Measurements from ENCODE around the gene ERF. TPM values are rescaled to one million over a fixed set of nuclear protein-coding genes. Genes with fewer than 3 reads are reported as not detected.

The ERF gene
- total RNA-seq, 1 experiment from 2014 or later: 35.1 TPM

- ChIA-PET CTCF (no interaction called here), POLR2A (no interaction called here)
- H3K4me3 Mint-ChIP-seq (ENCODE audit: unreplicated experiment): no peak overlapping the region
- no peak overlapping the region for H3K27ac Mint-ChIP-seq (ENCODE audit: low read depth, unreplicated experiment)
- H3K27me3 Mint-ChIP-seq (ENCODE audit: insufficient read depth, unreplicated experiment): no peaks in the 10 kb centered on the region
- BruUV-seq (replicated peaks): no TSS peak
- DNase-seq (ENCODE audit: unreplicated experiment): no peak
- H3K36me3 Mint-ChIP-seq (ENCODE audit: insufficient read depth, unreplicated experiment): peaks cover 58% of the 10 kb centered on the region
- TF ChIP-seq CTCF (IDR thresholded peaks at IDR 0.05; ENCODE audit: unreplicated experiment): no peak
- H3K4me1 Mint-ChIP-seq (ENCODE audit: insufficient read depth, unreplicated experiment): peaks cover 14% of the 10 kb centered on the region
- intact Hi-C loops (cut with micrococcal nuclease): no loop called here
- no peaks in the 10 kb centered on the region for H3K9me3 Mint-ChIP-seq (ENCODE audit: unreplicated experiment)
Measured at GRCh38 chr19:42290136-42290522, 35.2 kb upstream of the ERF start.

DNA sequence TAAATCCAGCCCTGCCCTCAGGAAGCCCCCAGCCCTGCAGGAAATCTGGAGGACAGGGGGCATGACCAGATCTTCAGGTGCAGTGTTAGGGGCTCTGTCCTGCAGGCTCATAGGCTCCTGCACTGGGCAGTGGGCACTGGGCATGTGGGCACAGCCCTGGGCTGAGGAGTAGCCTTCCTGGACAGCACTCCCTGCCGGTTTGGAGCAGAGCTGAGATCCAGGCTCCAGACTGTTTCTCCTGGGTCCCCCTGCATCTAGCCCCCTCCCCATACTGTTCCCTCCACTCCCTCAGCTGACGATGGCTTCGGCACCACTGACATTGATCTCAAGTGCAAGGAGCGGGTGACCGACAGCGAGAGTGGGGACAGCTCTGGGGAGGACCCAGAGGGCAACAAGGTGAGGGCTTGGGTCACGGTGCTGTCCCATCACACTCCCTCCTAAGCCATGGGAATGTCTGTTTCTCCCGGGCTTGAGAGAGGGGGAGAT, 34.7 kb upstream of the ERF start:
- POLR2A ChIA-PET: interaction anchor here (0.6 kb wide), 1 partner anchor 759 kb away, joined by 3 read pairs; no protein-coding TSS in a partner anchor
- H3K4me1 Mint-ChIP-seq (ENCODE audit: insufficient read depth, unreplicated experiment): peaks cover 20% of the 10 kb centered on the region
- DNase-seq (ENCODE audit: unreplicated experiment): no peak
- CTCF ChIA-PET: interaction anchor here (1.1 to 2.5 kb wide), 2 partner anchors 8 to 43 kb away, joined by 6 to 14 read pairs; no protein-coding TSS in a partner anchor
- H3K4me3 Mint-ChIP-seq (ENCODE audit: unreplicated experiment): no peak overlapping the region
- no peaks in the 10 kb centered on the region for H3K9me3 Mint-ChIP-seq (ENCODE audit: unreplicated experiment)
- H3K27me3 Mint-ChIP-seq (ENCODE audit: insufficient read depth, unreplicated experiment): no peaks in the 10 kb centered on the region
- H3K27ac Mint-ChIP-seq (ENCODE audit: low read depth, unreplicated experiment): no peak overlapping the region
- no peak for TF ChIP-seq CTCF (IDR thresholded peaks at IDR 0.05; ENCODE audit: unreplicated experiment)
- intact Hi-C loops (cut with micrococcal nuclease): no loop called here
- BruUV-seq (replicated peaks): no TSS peak
- peaks cover 53% of the 10 kb centered on the region for H3K36me3 Mint-ChIP-seq (ENCODE audit: insufficient read depth, unreplicated experiment)

- H3K4me1 Mint-ChIP-seq (ENCODE audit: insufficient read depth, unreplicated experiment): peaks cover 21% of the 10 kb centered on the region
- peaks cover 48% of the 10 kb centered on the region for H3K36me3 Mint-ChIP-seq (ENCODE audit: insufficient read depth, unreplicated experiment)
- DNase-seq (ENCODE audit: unreplicated experiment): no peak
- H3K4me3 Mint-ChIP-seq (ENCODE audit: unreplicated experiment): no peak overlapping the region
- no peak for TF ChIP-seq CTCF (IDR thresholded peaks at IDR 0.05; ENCODE audit: unreplicated experiment)
- H3K27ac Mint-ChIP-seq (ENCODE audit: low read depth, unreplicated experiment): no peak overlapping the region
- ChIA-PET POLR2A (interaction anchor here (0.6 kb wide), 2 partner anchors 8 to 759 kb away, joined by 3 to 4 read pairs; no protein-coding TSS in a partner anchor), CTCF (interaction anchor here (0.5 to 2.5 kb wide), 4 partner anchors 8 to 156 kb away, joined by 3 to 14 read pairs (median 6); no protein-coding TSS in a partner anchor)
- no peaks in the 10 kb centered on the region for H3K9me3 Mint-ChIP-seq (ENCODE audit: unreplicated experiment)
- intact Hi-C loops (cut with micrococcal nuclease): no loop called here
- no TSS peak for BruUV-seq (replicated peaks)
- no peaks in the 10 kb centered on the region for H3K27me3 Mint-ChIP-seq (ENCODE audit: insufficient read depth, unreplicated experiment)
Measured at GRCh38 chr19:42288881-42289555, 34.1 kb upstream of the ERF start.

- TF ChIP-seq CTCF (IDR thresholded peaks at IDR 0.05; ENCODE audit: unreplicated experiment): no peak
- POLR2A ChIA-PET: no interaction called here
- no peak overlapping the region for H3K27ac Mint-ChIP-seq (ENCODE audit: low read depth, unreplicated experiment)
- no peak for DNase-seq (ENCODE audit: unreplicated experiment)
- H3K9me3 Mint-ChIP-seq (ENCODE audit: unreplicated experiment): no peaks in the 10 kb centered on the region
- H3K4me3 Mint-ChIP-seq (ENCODE audit: unreplicated experiment): no peak overlapping the region
- BruUV-seq (replicated peaks): no TSS peak
- no peaks in the 10 kb centered on the region for H3K27me3 Mint-ChIP-seq (ENCODE audit: insufficient read depth, unreplicated experiment)
- intact Hi-C loops (cut with micrococcal nuclease): no loop called here
- CTCF ChIA-PET: interaction anchor here (0.5 to 2.5 kb wide), 5 partner anchors 9 to 156 kb away, joined by 3 to 14 read pairs (median 6); no protein-coding TSS in a partner anchor
- peaks cover 48% of the 10 kb centered on the region for H3K36me3 Mint-ChIP-seq (ENCODE audit: insufficient read depth, unreplicated experiment)
- H3K4me1 Mint-ChIP-seq (ENCODE audit: insufficient read depth, unreplicated experiment): peaks cover 21% of the 10 kb centered on the region
Measured at GRCh38 chr19:42288387-42288786, 33.5 kb upstream of the ERF start.
